ENCODE results near the gene ACP4.

ACP4 gene

GRCh38 chr19:50839712-50840655 lies 49.8 kb downstream of the ACP4 start:
- ChIA-PET POLR2A (ENCODE audit: low non-redundant PET) (no interaction called here), CTCF (interaction anchor here (0.6 kb wide), 2 partner anchors 61 to 351 kb away, joined by 3 to 5 read pairs; no protein-coding TSS in a partner anchor)
- DNase-seq (ENCODE audit: low spot score), result no peak

GRCh38 chr19:50842130-50842529 lies 51.9 kb downstream of the ACP4 start:
- no peak for DNase-seq (ENCODE audit: low spot score)
- POLR2A ChIA-PET (ENCODE audit: low non-redundant PET), result no interaction called here
- CTCF ChIA-PET, result no interaction called here
- no peak overlapping the region for H3K27ac ChIP-seq
- TF ChIP-seq CTCF (conservative IDR thresholded peaks at IDR 0.05; ENCODE audit: low read depth), result no peak

More at GRCh38 chr19:50839712-50840655, 49.8 kb downstream of the ACP4 start:
- H3K27ac ChIP-seq, result no peak overlapping the region
- TF ChIP-seq CTCF (conservative IDR thresholded peaks at IDR 0.05; ENCODE audit: low read depth), result no peak

- POLR2A ChIA-PET (ENCODE audit: low non-redundant PET), result no interaction called here
- DNase-seq (ENCODE audit: low spot score), result no peak
- no peak for TF ChIP-seq CTCF (conservative IDR thresholded peaks at IDR 0.05; ENCODE audit: low read depth)
- CTCF ChIA-PET, result no interaction called here
- no peak overlapping the region for H3K27ac ChIP-seq
These were observed 53.0 kb downstream of the ACP4 start for GRCh38 chr19:50843205-50843604.

GRCh38 chr19:50843701-50844221 lies 53.5 kb downstream of the ACP4 start:
- POLR2A ChIA-PET (ENCODE audit: low non-redundant PET), result no interaction called here

GRCh38 chr19:50844296-50844935 lies 54.2 kb downstream of the ACP4 start:
- no peak for TF ChIP-seq CTCF (conservative IDR thresholded peaks at IDR 0.05; ENCODE audit: low read depth)

More at GRCh38 chr19:50843701-50844221, 53.5 kb downstream of the ACP4 start:
- CTCF ChIA-PET, result no interaction called here
- TF ChIP-seq CTCF (conservative IDR thresholded peaks at IDR 0.05; ENCODE audit: low read depth), result no peak
- DNase-seq (ENCODE audit: low spot score), result no peak
- no peak overlapping the region for H3K27ac ChIP-seq

More at GRCh38 chr19:50844296-50844935, 54.2 kb downstream of the ACP4 start:
- CTCF ChIA-PET, result no interaction called here
- POLR2A ChIA-PET (ENCODE audit: low non-redundant PET), result no interaction called here
- no peak overlapping the region for H3K27ac ChIP-seq
- DNase-seq (ENCODE audit: low spot score), result no peak

All from RWPE1 (cell line).